ENCODE data around the gene TTPAL. TPM values are rescaled to one million over a fixed set of nuclear protein-coding genes. Genes with fewer than 3 reads are reported as not detected.
"Not testable (repeated sequence)": the region's sequence is repeated elsewhere in the genome, so short reads cannot be mapped to it uniquely, and the experiment has no call there.

Gene TTPAL
- total RNA-seq, 2 experiments from 2014 or later: 18.1 to 18.6 TPM

GRCh38 chr20:44461803-44462174 lies 13.9 kb upstream of the TTPAL start:
- no peak overlapping the region for H3K27ac Mint-ChIP-seq
- no peak for DNase-seq
- ChIA-PET POLR2A (interaction anchor here (0.6 to 0.7 kb wide), 2 partner anchors 37 to 50 kb away, joined by 3 to 5 read pairs; no protein-coding TSS in a partner anchor), CTCF (interaction anchor here (0.6 to 1.6 kb wide), 4 partner anchors 89 to 245 kb away, joined by 3 to 7 read pairs (median 4); partner anchors contain the start of gene FITM2)
- no peaks in the 10 kb centered on the region for H3K36me3 Mint-ChIP-seq
- H3K4me1 Mint-ChIP-seq (ENCODE audit: low read depth): no peaks in the 10 kb centered on the region
- H3K9me3 Mint-ChIP-seq: no peaks in the 10 kb centered on the region
- no peak overlapping the region for H3K4me3 Mint-ChIP-seq
- no peaks in the 10 kb centered on the region for H3K27me3 Mint-ChIP-seq
- intact Hi-C loops (cut with micrococcal nuclease): loop anchor here (2.0 to 5.0 kb wide), 2 partner anchors 73 to 249 kb away; partner anchors contain the start of gene OSER1

- H3K9me3 Mint-ChIP-seq: no peaks in the 10 kb centered on the region
- ChIA-PET POLR2A (no interaction called here), CTCF (no interaction called here)
- H3K27me3 Mint-ChIP-seq: peaks cover 2% of the 10 kb centered on the region
- H3K4me3 Mint-ChIP-seq: no peak overlapping the region
- no peaks in the 10 kb centered on the region for H3K4me1 Mint-ChIP-seq (ENCODE audit: low read depth)
- intact Hi-C loops (cut with micrococcal nuclease): loop anchor here (5.0 kb wide), 1 partner anchor 251 kb away; the partner anchor contains the start of gene OSER1
- no peak for DNase-seq
- no peaks in the 10 kb centered on the region for H3K36me3 Mint-ChIP-seq
- no peak overlapping the region for H3K27ac Mint-ChIP-seq
Observed at GRCh38 chr20:44463466-44463865, 12.2 kb upstream of the TTPAL start.

GRCh38 chr20:44464514-44464913 lies 11.2 kb upstream of the TTPAL start:
- Mint-ChIP-seq H3K4me1 (ENCODE audit: low read depth) (no peaks in the 10 kb centered on the region), H3K27me3 (peaks cover 2% of the 10 kb centered on the region), H3K9me3 (no peaks in the 10 kb centered on the region), H3K27ac (no peak overlapping the region), H3K36me3 (no peaks in the 10 kb centered on the region), H3K4me3 (no peak overlapping the region)
- intact Hi-C loops (cut with micrococcal nuclease): loop anchor here (5.0 kb wide), 1 partner anchor 252 kb away; the partner anchor contains the start of gene OSER1
- no peak for DNase-seq
- CTCF ChIA-PET: no interaction called here
- POLR2A ChIA-PET: no interaction called here

- H3K36me3 Mint-ChIP-seq: no peaks in the 10 kb centered on the region
- peaks cover 2% of the 10 kb centered on the region for H3K27me3 Mint-ChIP-seq
- H3K4me3 Mint-ChIP-seq: no peak overlapping the region
- no peaks in the 10 kb centered on the region for H3K9me3 Mint-ChIP-seq
- intact Hi-C loops (cut with micrococcal nuclease): no loop called here
- ChIA-PET POLR2A (no interaction called here), CTCF (no interaction called here)
- H3K4me1 Mint-ChIP-seq (ENCODE audit: low read depth): no peaks in the 10 kb centered on the region
- no peak for DNase-seq
- no peak overlapping the region for H3K27ac Mint-ChIP-seq
Observed at GRCh38 chr20:44465001-44465560, 10.6 kb upstream of the TTPAL start.

GRCh38 chr20:44467289-44467883 lies 8.3 kb upstream of the TTPAL start:
- no peak for DNase-seq
- no peaks in the 10 kb centered on the region for H3K4me1 Mint-ChIP-seq (ENCODE audit: low read depth)
- peaks cover 2% of the 10 kb centered on the region for H3K27me3 Mint-ChIP-seq
- H3K36me3 Mint-ChIP-seq: no peaks in the 10 kb centered on the region
- H3K27ac Mint-ChIP-seq: no peak overlapping the region
- POLR2A ChIA-PET: no interaction called here
- no peak overlapping the region for H3K4me3 Mint-ChIP-seq
- intact Hi-C loops (cut with micrococcal nuclease): no loop called here
- CTCF ChIA-PET: no interaction called here
- H3K9me3 Mint-ChIP-seq: no peaks in the 10 kb centered on the region

- CTCF ChIA-PET: no interaction called here
- intact Hi-C loops (cut with micrococcal nuclease): no loop called here
- POLR2A ChIA-PET: no interaction called here
Observed at GRCh38 chr20:44468044-44468782, 7.5 kb upstream of the TTPAL start.

GRCh38 chr20:44470327-44470726 lies 5.3 kb upstream of the TTPAL start:
- Mint-ChIP-seq H3K9me3 (no peaks in the 10 kb centered on the region), H3K27ac (no peak overlapping the region), H3K36me3 (no peaks in the 10 kb centered on the region), H3K4me3 (no peak overlapping the region), H3K4me1 (ENCODE audit: low read depth) (peaks cover 6% of the 10 kb centered on the region), H3K27me3 (peaks cover 2% of the 10 kb centered on the region)
- no peak for DNase-seq
- intact Hi-C loops (cut with micrococcal nuclease): no loop called here
- CTCF ChIA-PET: interaction anchor here (0.6 kb wide), 1 partner anchor 141 kb away, joined by 4 read pairs; no protein-coding TSS in a partner anchor
- POLR2A ChIA-PET: no interaction called here

More at GRCh38 chr20:44468044-44468782, 7.5 kb upstream of the TTPAL start:
- Mint-ChIP-seq H3K4me1 (ENCODE audit: low read depth) (no peaks in the 10 kb centered on the region), H3K9me3 (no peaks in the 10 kb centered on the region), H3K4me3 (no peak overlapping the region), H3K36me3 (no peaks in the 10 kb centered on the region), H3K27me3 (peaks cover 2% of the 10 kb centered on the region), H3K27ac (no peak overlapping the region)
- DNase-seq: no peak

- POLR2A ChIA-PET: no interaction called here
- no peaks in the 10 kb centered on the region for H3K9me3 Mint-ChIP-seq
- no peak overlapping the region for H3K4me3 Mint-ChIP-seq
- CTCF ChIA-PET: interaction anchor here (1.2 kb wide), 1 partner anchor 254 kb away, joined by 6 read pairs; no protein-coding TSS in a partner anchor
- peaks cover 2% of the 10 kb centered on the region for H3K27me3 Mint-ChIP-seq
- no peaks in the 10 kb centered on the region for H3K36me3 Mint-ChIP-seq
- intact Hi-C loops (cut with micrococcal nuclease): no loop called here
- no peak for DNase-seq
- H3K27ac Mint-ChIP-seq: no peak overlapping the region
- peaks cover 11% of the 10 kb centered on the region for H3K4me1 Mint-ChIP-seq (ENCODE audit: low read depth)
Observed at GRCh38 chr20:44471481-44471882, 4.2 kb upstream of the TTPAL start.

GRCh38 chr20:44472283-44472682 lies 3.4 kb upstream of the TTPAL start:
- H3K27ac Mint-ChIP-seq; H3K4me3 Mint-ChIP-seq; intact Hi-C loops (cut with micrococcal nuclease); H3K36me3 Mint-ChIP-seq; H3K27me3 Mint-ChIP-seq; DNase-seq; H3K9me3 Mint-ChIP-seq: not testable (repeated sequence)
- CTCF ChIA-PET: interaction anchor here (0.6 kb wide), 1 partner anchor 178 kb away, joined by 5 read pairs; no protein-coding TSS in a partner anchor
- H3K4me1 Mint-ChIP-seq (ENCODE audit: low read depth): peaks cover 19% of the 10 kb centered on the region
- POLR2A ChIA-PET: interaction anchor here (0.7 kb wide), 1 partner anchor 98 kb away, joined by 3 read pairs; no protein-coding TSS in a partner anchor

GRCh38 chr20:44475372-44475693 lies 341 bp upstream of the TTPAL start:
- POLR2A ChIA-PET: interaction anchor here (0.7 to 1.5 kb wide), 8 partner anchors 45 to 265 kb away, joined by 3 to 4 read pairs (median 3); partner anchors contain the start of genes OSER1 and SERINC3
- H3K9me3 Mint-ChIP-seq: no peaks in the 10 kb centered on the region

GRCh38 chr20:44477151-44477550 lies 1.5 kb downstream of the TTPAL start:
- ChIA-PET CTCF (interaction anchor here (2.3 kb wide), 1 partner anchor 133 kb away, joined by 18 read pairs; no protein-coding TSS in a partner anchor), POLR2A (interaction anchor here (1.1 kb wide), 1 partner anchor 45 kb away, joined by 4 read pairs; the partner anchor contains the start of gene SERINC3)
- intact Hi-C loops (cut with micrococcal nuclease): loop anchor here (2.0 kb wide), 1 partner anchor 46 kb away; the partner anchor contains the start of gene SERINC3
- Mint-ChIP-seq H3K27ac (peak overlapping the region; percentile 93), H3K4me3 (peak overlapping the region; percentile 94), H3K4me1 (ENCODE audit: low read depth) (peaks cover 22% of the 10 kb centered on the region), H3K9me3 (no peaks in the 10 kb centered on the region), H3K36me3 (peaks cover 9% of the 10 kb centered on the region), H3K27me3 (no peaks in the 10 kb centered on the region)
- no peak for DNase-seq

More at GRCh38 chr20:44475372-44475693, 341 bp upstream of the TTPAL start:
- DNase-seq: no peak
- H3K27me3 Mint-ChIP-seq: no peaks in the 10 kb centered on the region
- H3K4me3 Mint-ChIP-seq: peak overlapping the region; percentile 94
- peaks cover 22% of the 10 kb centered on the region for H3K4me1 Mint-ChIP-seq (ENCODE audit: low read depth)
- CTCF ChIA-PET: interaction anchor here (0.7 to 2.3 kb wide), 9 partner anchors 19 to 259 kb away, joined by 3 to 18 read pairs (median 6); partner anchors contain the start of gene SERINC3
- H3K27ac Mint-ChIP-seq: peak overlapping the region; percentile 93
- intact Hi-C loops (cut with micrococcal nuclease): loop anchor here (2.0 kb wide), 2 partner anchors 55 to 135 kb away; no protein-coding TSS in a partner anchor
- H3K36me3 Mint-ChIP-seq: no peaks in the 10 kb centered on the region

GRCh38 chr20:44478206-44478605 lies 2.5 kb downstream of the TTPAL start:
- Mint-ChIP-seq H3K4me1 (ENCODE audit: low read depth) (peaks cover 22% of the 10 kb centered on the region), H3K9me3 (no peaks in the 10 kb centered on the region), H3K4me3 (no peak overlapping the region), H3K27ac (no peak overlapping the region), H3K27me3 (no peaks in the 10 kb centered on the region), H3K36me3 (peaks cover 10% of the 10 kb centered on the region)
- ChIA-PET POLR2A (no interaction called here), CTCF (no interaction called here)
- intact Hi-C loops (cut with micrococcal nuclease): no loop called here
- DNase-seq: no peak

All from activated CD4-positive, alpha-beta memory T cell treated with anti-CD3 and anti-CD28 coated beads for 36 hours (primary cell).